Astrocyte of the spinal cord (primary cell): ENCODE results near the gene FBLN1.
"Not testable (repeated sequence)": the region's sequence is repeated elsewhere in the genome, so short reads cannot be mapped to it uniquely, and the experiment has no call there.

ENCODE experiments used
- DNase-seq: peaks from one replicate; pipeline ENCODE4 v3.0.0; 2011; ENCODE audit warnings: low read depth, low spot score
- H3K4me3 ChIP-seq: 2 replicates; pipeline ENCODE4 v1.5.1; 2011; ENCODE audit warnings: low read depth, mild to moderate bottlenecking, low read length, moderate library complexity
- CTCF ChIP-seq: IDR thresholded peaks from 2 replicates; pipeline ENCODE4 v1.5.1; 2012; ENCODE audit warnings: low read depth, mild to moderate bottlenecking, low read length, inconsistent platforms
- in situ Hi-C: cut with HindIII; loops from 2 replicates; pipeline ENCODE4 v1.10.0; 2017; ENCODE audit warnings: low sequenced_read_pairs

FBLN1 gene

GRCh38 chr22:45491841-45492240 is 10.8 kb upstream of the FBLN1 start:
- DNase-seq, result no peak
- TF ChIP-seq CTCF, result no peak
- H3K4me3 ChIP-seq, result no peak overlapping the region
- in situ Hi-C loops, result no loop called here

- no peak overlapping the region for H3K4me3 ChIP-seq
- no peak for TF ChIP-seq CTCF
- in situ Hi-C loops, result no loop called here
- DNase-seq, result peak; percentile 63
Observed at GRCh38 chr22:45493286-45493771, 9.4 kb upstream of the FBLN1 start.

GRCh38 chr22:45494306-45494705 is 8.4 kb upstream of the FBLN1 start:
- in situ Hi-C loops, DNase-seq, H3K4me3 ChIP-seq: not testable (repeated sequence)

GRCh38 chr22:45495616-45496015 is 7.1 kb upstream of the FBLN1 start:
- DNase-seq, in situ Hi-C loops: not testable (repeated sequence)

GRCh38 chr22:45496451-45496941 is 6.2 kb upstream of the FBLN1 start:
- no peak for DNase-seq
- TF ChIP-seq CTCF, result no peak
- in situ Hi-C loops, result no loop called here
- no peak overlapping the region for H3K4me3 ChIP-seq

More at GRCh38 chr22:45495616-45496015, 7.1 kb upstream of the FBLN1 start:
- not testable (repeated sequence) for H3K4me3 ChIP-seq

GRCh38 chr22:45497351-45498145 is 5.1 kb upstream of the FBLN1 start:
- TF ChIP-seq CTCF, result no peak
- H3K4me3 ChIP-seq, result no peak overlapping the region
- in situ Hi-C loops, result no loop called here
- no peak for DNase-seq

- TF ChIP-seq CTCF, result no peak
- no peak for DNase-seq
- no peak overlapping the region for H3K4me3 ChIP-seq
- in situ Hi-C loops, result no loop called here
Observed at GRCh38 chr22:45499746-45500145, 2.9 kb upstream of the FBLN1 start.
